ENCODE results near the gene PRG2.

Gene PRG2

GRCh38 chr11:57360991-57361390, 29.5 kb downstream of the PRG2 start:
- no peaks in the 10 kb centered on the region for H4K20me1 ChIP-seq (ENCODE audit: insufficient read depth, low read length)
- no peaks in the 10 kb centered on the region for H3K36me3 ChIP-seq (replicated peaks; ENCODE audit: low read depth, low read length)
- H3K27me3 ChIP-seq (ENCODE audit: low read depth, low read length) = no peaks in the 10 kb centered on the region
- no peak overlapping the region for H3K4me3 ChIP-seq (ENCODE audit: low read length)
- no peak overlapping the region for H3K27ac ChIP-seq (ENCODE audit: low read length)
- H3K9ac ChIP-seq (ENCODE audit: low read length) = no peak overlapping the region
- TF ChIP-seq, protein P1, sequence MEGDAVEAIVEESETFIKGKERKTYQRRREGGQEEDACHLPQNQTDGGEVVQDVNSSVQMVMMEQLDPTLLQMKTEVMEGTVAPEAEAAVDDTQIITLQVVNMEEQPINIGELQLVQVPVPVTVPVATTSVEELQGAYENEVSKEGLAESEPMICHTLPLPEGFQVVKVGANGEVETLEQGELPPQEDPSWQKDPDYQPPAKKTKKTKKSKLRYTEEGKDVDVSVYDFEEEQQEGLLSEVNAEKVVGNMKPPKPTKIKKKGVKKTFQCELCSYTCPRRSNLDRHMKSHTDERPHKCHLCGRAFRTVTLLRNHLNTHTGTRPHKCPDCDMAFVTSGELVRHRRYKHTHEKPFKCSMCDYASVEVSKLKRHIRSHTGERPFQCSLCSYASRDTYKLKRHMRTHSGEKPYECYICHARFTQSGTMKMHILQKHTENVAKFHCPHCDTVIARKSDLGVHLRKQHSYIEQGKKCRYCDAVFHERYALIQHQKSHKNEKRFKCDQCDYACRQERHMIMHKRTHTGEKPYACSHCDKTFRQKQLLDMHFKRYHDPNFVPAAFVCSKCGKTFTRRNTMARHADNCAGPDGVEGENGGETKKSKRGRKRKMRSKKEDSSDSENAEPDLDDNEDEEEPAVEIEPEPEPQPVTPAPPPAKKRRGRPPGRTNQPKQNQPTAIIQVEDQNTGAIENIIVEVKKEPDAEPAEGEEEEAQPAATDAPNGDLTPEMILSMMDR (IDR thresholded peaks at IDR 0.05; ENCODE audit: low read depth, low read length) = no peak
- TF ChIP-seq EZH2phosphoT487 (IDR thresholded peaks at IDR 0.05; ENCODE audit: low read depth) = no peak
- H2AFZ ChIP-seq (ENCODE audit: low read depth, low read length) = no peak overlapping the region
- H3K79me2 ChIP-seq (ENCODE audit: low read length) = no peaks in the 10 kb centered on the region
- no peaks in the 10 kb centered on the region for H3K9me3 ChIP-seq (ENCODE audit: insufficient read depth, low read length)
- H3K4me2 ChIP-seq (ENCODE audit: low read length) = no peak overlapping the region
- H3K4me1 ChIP-seq (ENCODE audit: low read length) = peaks cover 27% of the 10 kb centered on the region

DNA sequence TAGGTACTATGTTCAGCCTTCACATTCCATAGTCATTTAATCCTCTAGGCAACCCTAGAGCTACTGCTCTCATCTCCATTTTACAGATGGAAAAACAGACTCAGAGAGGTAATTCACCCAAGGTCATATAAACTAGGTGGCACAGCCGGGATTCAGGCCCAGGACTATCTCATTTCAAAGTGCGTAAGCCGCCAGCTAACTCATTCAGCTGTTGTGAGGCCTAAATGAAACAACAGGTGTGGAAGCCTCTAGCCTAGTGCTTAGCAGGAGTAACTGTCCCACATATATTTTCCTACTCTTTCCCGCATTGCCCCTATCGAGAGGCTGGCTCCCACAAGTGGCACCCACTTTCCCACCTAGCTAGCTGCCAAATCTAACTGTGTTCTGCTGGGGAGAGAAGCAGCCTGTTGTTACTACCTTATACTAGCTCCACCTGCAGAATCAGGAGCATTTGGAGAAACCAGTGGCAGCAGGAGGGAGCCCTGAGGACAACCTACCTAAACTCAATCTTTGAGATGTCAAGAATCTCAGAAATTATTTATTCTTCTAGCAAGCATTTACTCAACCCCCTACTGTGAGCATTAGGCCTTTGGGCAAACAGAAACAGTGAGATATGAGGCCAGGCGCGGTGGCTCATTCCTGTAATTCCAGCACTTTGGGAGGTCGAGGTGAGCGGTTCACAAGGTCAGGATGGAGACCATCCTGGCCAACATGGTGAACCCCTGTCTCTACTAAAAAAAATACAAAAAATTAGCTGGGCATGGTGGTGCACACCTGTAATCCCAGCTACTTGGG, 30.4 kb downstream of the PRG2 start:
- Histone ChIP-seq H3K27ac (ENCODE audit: low read length) (no peak overlapping the region), H3K4me2 (ENCODE audit: low read length) (no peak overlapping the region), H3K9me3 (ENCODE audit: insufficient read depth, low read length) (no peaks in the 10 kb centered on the region), H3K4me1 (ENCODE audit: low read length) (peaks cover 32% of the 10 kb centered on the region), H4K20me1 (ENCODE audit: insufficient read depth, low read length) (no peaks in the 10 kb centered on the region), H3K9ac (ENCODE audit: low read length) (no peak overlapping the region), H3K36me3 (replicated peaks; ENCODE audit: low read depth, low read length) (no peaks in the 10 kb centered on the region), H3K4me3 (ENCODE audit: low read length) (no peak overlapping the region), H2AFZ (ENCODE audit: low read depth, low read length) (no peak overlapping the region), H3K27me3 (ENCODE audit: low read depth, low read length) (no peaks in the 10 kb centered on the region), H3K79me2 (ENCODE audit: low read length) (no peaks in the 10 kb centered on the region)
- TF ChIP-seq, protein P1 (IDR thresholded peaks at IDR 0.05; ENCODE audit: low read depth, low read length) = no peak
- no peak for TF ChIP-seq EZH2phosphoT487 (IDR thresholded peaks at IDR 0.05; ENCODE audit: low read depth)

- no peaks in the 10 kb centered on the region for H3K36me3 ChIP-seq (replicated peaks; ENCODE audit: low read depth, low read length)
- no peaks in the 10 kb centered on the region for H4K20me1 ChIP-seq (ENCODE audit: insufficient read depth, low read length)
- no peak overlapping the region for H3K27ac ChIP-seq (ENCODE audit: low read length)
- H2AFZ ChIP-seq (ENCODE audit: low read depth, low read length) = no peak overlapping the region
- H3K27me3 ChIP-seq (ENCODE audit: low read depth, low read length) = no peaks in the 10 kb centered on the region
- H3K79me2 ChIP-seq (ENCODE audit: low read length) = no peaks in the 10 kb centered on the region
- H3K9me3 ChIP-seq (ENCODE audit: insufficient read depth, low read length) = no peaks in the 10 kb centered on the region
- no peak overlapping the region for H3K9ac ChIP-seq (ENCODE audit: low read length)
- H3K4me1 ChIP-seq (ENCODE audit: low read length) = peaks cover 39% of the 10 kb centered on the region
- TF ChIP-seq, protein P1 (IDR thresholded peaks at IDR 0.05; ENCODE audit: low read depth, low read length) = no peak
- no peak for TF ChIP-seq EZH2phosphoT487 (IDR thresholded peaks at IDR 0.05; ENCODE audit: low read depth)
- H3K4me2 ChIP-seq (ENCODE audit: low read length) = no peak overlapping the region
- no peak overlapping the region for H3K4me3 ChIP-seq (ENCODE audit: low read length)
These were observed 31.1 kb downstream of the PRG2 start for GRCh38 chr11:57359396-57359795.

DNA sequence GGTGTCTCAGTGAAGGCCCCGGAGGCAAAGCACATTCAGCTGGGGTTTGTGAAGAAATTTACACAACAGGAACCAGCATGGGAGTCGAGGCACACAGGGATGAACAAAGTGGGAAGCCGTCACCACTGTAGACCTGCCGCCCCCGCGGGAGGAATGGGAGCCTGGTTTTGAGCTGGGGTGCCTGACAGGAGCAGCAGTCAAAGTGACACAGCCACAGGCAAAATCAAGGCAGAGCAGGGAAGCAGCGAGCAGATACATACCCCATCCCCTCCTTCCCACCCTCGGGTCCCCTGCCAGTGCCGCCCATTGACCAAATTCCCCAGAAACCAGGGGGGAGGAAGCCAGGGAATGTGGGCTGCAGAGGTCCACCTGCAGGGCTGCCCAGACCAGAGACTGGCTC, 31.5 kb downstream of the PRG2 start:
- no peaks in the 10 kb centered on the region for H3K79me2 ChIP-seq (ENCODE audit: low read length)
- H3K36me3 ChIP-seq (replicated peaks; ENCODE audit: low read depth, low read length) = no peaks in the 10 kb centered on the region
- TF ChIP-seq, protein P1 (IDR thresholded peaks at IDR 0.05; ENCODE audit: low read depth, low read length) = no peak
- no peak for TF ChIP-seq EZH2phosphoT487 (IDR thresholded peaks at IDR 0.05; ENCODE audit: low read depth)
- no peak overlapping the region for H3K4me3 ChIP-seq (ENCODE audit: low read length)
- peaks cover 43% of the 10 kb centered on the region for H3K4me1 ChIP-seq (ENCODE audit: low read length)
- no peak overlapping the region for H3K27ac ChIP-seq (ENCODE audit: low read length)
- no peak overlapping the region for H3K9ac ChIP-seq (ENCODE audit: low read length)
- no peaks in the 10 kb centered on the region for H3K27me3 ChIP-seq (ENCODE audit: low read depth, low read length)
- no peak overlapping the region for H2AFZ ChIP-seq (ENCODE audit: low read depth, low read length)
- H3K4me2 ChIP-seq (ENCODE audit: low read length) = no peak overlapping the region
- no peaks in the 10 kb centered on the region for H3K9me3 ChIP-seq (ENCODE audit: insufficient read depth, low read length)
- H4K20me1 ChIP-seq (ENCODE audit: insufficient read depth, low read length) = no peaks in the 10 kb centered on the region
